COLO668 (cell line): ENCODE measurements around the gene PRSS56.

Experiments
- DNase-seq: peaks from one replicate; lab custom pipeline; 2025; ENCODE audit not compliant: unreplicated experiment; lab: John Stamatoyannopoulos, UW

Gene PRSS56

DNA sequence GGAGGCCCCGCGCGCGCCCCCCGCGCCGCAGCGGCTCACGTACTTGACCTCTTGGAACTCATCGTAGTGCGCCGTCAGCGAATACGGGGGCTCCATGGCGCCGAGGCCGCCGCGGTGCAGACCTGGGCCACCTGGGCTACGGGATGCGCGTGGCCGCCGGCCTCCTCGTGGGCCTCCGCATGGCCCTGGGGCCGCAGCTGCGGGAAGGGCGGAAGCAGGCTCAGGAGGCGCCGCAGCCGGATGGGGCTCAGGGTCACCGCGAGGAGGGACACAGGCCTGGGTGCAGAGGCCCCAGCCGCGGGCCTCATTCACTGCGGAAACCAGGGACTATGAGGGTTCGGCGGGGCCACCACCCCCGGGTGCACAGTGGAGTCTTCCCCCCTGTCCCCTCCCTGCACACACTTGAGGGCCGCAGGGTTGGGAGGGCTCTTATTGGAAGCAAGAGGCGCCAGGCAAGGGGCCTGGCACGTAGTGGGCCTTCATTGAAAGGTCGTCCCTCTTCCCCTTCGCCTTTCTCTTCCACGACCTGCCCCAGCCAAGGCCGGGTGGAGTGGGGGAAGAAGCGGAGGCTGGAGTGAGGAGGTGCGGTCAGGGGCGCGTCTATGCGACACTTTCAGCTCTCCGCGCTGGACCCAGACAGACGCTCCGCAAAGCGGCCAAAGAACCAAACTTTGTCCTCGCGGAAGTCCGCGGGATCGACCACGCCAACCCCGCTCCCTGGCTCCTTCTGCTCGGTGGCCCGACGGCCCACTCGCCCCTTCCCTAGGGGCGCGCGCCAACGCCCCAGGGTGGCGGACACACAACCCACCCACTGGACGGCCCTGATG is 33.4 kb upstream of the PRSS56 start:
- DNase-seq, result peak; percentile 12

GRCh38 chr2:232487385-232488096 is 32.6 kb upstream of the PRSS56 start, which contains the start of gene ECEL1:
Gene ECEL1, minus strand, starts transcription at chr2:232487834. Its CDS starts 1,181 bp downstream, at chr2:232486653.
- DNase-seq, result peak; percentile 65

DNA sequence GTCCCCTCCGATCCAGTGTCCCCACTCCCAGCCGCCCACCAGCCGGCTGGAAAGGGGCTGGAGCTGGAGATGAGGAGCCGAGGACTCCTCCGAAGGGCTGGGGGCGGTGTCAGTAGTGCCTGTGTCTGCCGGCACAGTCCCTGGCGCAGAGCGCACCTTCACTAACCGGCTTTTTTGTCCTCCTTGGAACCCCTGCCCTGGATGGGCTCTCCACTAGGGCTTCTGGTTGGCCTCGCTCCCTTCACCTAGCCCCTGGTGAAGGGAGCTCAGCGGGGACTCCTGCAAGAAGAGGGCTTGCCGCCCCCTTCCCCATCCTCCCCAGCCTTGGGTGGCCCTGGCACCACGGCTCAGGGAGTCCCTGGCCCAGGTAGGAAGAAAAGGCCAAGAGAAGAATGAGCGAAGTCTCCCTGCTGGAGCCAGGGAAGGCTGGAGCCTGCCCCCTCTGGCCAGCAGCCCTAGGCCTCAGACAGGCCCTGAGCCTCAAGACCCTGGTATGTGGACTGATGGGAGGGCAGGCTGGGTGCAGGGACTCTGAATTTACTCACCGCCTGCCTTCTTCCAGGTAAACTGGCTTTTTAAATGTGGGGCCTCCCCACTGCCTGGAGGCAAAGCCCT is 32.0 kb upstream of the PRSS56 start:
- DNase-seq, result no peak

GRCh38 chr2:232488721-232489300 is 31.4 kb upstream of the PRSS56 start:
- no peak for DNase-seq

DNA sequence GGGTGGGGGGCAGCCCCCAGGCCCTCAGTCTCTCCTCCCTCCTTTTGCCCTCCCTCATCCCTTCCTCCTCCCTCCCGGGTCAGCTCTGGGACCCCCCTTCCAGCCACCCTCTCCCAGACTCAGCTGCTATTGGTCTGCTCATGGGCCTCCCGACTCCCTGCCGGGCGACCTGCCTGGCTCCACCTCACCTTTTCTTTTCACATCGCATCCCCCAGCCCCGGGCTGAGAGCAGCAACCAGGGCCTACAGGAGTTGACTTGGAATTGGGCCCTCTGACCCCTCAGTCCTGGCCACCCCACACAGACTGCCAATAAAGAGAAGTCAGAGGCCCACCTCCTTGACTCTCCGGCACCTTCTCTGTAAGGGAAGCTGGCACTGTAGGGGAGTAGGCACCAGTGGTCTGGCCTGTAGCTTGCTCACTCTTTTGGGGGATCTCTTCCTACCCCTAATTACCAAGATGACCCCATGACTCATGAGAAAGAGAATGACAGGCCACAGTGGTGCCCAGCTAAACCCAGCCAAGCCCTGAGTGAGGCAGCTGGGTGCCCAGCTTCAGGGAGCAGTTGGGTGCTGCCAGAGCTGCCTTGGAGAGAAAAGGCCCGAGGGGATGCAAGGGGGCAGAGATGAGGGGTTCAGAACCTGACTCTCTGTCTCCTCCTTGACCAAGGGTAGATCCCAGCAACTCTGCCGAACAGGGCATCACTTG is 30.5 kb upstream of the PRSS56 start:
- no peak for DNase-seq

DNA sequence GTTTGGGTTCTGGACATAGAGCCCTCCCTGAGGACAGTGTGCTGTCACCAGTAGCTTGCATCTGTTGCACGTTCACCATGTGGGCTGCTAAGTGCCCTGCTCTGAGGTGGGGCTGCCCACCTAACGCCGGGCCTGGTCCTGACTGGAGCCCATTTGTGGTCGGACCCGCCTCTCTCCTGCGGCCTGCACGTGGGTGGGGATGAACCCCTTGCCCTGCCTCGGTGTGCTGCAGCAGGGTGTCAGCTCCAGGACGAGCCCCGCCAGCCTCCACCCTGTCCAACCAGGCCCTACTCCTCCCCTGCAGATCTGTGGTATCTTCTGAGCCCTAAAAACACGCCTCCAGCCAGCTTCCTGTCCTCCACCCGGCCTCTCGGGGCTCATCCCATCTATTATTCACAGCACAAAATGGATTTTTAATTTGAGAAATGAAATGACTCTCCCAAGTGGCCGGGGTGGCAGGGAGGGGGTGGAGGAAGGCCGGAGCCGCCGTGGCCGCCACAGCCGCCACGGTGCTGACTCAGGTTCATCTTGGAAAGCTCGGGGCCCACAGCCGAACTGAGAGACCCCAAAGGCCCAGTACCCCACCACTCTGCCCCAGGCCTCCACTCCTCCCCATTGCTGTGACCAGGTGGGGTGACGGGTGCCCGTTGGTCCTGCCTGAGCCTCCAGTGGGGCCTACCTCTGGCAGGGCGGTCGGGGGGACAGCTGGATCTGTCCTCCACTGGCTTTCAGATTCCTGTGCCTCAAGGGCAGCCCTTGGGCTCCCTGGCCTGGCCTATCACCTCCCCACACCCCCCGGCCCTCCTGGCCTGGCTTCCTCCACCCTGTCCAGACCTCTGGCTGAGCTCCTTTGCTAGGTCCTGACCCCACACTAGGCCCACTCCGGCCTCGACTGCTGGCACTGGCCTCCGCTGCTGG is 29.7 kb upstream of the PRSS56 start:
- DNase-seq, result no peak

DNA sequence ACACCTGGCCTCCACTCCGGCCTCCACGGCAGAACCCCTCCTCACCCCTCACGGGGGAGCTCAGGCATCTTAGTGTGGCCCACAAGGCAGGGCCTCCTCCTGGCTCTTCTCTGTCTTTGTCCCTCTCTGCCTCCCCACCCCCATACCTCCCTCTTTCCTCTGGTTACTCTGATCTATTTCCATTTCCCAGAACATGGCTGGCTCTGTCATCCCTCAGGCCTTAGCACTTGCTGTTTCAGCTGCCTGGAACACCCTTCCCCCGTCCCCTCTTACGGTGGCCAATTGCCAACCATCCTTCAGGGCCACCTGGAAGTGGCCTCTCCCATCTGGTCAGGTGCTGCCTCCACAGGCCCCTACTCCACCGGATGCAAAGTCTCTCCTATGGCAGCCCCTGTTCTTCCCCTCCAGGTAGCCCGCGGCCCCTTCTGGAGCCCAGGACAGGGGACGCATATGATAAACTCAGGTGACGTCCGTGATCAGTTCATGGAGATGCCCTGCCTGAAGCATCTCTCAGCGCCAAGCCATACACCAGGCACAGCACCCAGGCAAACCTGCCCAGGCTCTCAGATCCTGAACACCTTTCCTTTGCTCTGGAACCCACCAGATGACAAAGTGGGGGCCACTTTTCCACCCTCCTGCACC is 28.9 kb upstream of the PRSS56 start:
- DNase-seq, result no peak

DNA sequence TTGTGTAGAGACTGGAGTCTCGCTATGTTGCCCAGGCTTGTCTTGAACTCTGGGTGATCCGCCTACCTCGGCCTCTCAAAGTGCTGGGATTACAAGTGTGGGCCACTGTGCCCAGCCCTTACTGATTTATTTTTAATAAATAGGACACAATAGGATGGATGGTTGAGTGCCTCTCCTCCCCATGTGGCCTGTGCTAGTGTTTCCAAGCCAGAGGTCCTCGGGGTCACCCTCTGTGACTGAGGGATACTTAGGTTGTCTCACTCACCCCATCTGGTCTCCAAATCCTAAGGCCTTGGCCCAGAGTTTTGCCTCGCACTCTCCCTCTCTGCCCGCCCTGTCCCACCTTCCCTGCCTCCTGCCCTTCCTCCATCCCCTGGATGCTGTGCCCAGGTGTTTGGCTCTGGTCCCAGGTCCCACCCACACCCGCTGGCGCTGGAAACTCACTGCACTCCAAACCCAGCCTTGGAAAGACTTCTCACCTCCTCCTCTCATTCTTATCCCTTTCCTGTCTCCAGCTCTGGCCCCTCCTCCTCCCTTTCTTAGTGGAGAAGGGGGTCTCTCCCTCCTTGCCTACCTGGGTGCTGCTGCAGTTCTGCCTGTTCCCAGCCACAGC is 27.8 kb upstream of the PRSS56 start:
- no peak for DNase-seq

- DNase-seq, result no peak
These were observed 27.1 kb upstream of the PRSS56 start for GRCh38 chr2:232492963-232493700.

DNA sequence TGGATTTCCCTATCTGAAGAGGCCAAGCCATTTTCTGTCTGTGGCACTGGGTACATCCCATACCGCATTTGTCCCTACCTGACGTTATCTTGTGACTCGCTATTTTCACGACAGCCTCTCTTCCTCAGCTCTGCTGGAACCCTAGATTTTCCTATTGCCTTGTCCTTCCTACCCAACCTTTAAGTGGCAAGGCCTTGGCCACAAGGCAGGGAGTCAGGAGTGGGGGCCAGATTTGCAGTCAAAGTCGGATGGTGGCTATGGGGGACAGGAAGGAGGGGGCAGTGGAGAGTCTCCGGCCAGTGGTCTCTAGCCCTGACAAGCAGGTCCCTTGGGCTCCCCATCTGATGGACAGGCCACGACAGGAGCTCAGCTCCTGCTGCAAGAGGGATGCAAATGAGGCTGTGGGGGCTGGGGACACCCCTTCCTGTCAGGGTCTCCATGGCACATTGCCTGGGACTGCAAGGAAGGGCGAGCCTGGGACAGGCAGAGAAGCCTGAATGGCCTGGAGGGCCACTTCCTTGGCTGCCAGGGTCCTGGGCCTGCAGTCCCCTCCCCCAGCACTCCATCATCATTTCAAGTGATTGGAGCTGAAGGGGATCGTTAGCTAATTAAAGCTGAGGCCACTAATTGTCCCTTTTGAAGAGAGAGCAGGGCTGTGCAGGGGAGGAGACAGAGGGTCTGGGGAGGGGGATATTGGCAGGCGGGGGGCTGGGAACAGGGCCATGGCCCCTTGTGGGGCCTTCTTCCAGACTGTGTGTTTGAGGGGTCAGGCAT is 26.3 kb upstream of the PRSS56 start:
- no peak for DNase-seq

GRCh38 chr2:232494542-232494941 is 25.6 kb upstream of the PRSS56 start:
- no peak for DNase-seq

DNA sequence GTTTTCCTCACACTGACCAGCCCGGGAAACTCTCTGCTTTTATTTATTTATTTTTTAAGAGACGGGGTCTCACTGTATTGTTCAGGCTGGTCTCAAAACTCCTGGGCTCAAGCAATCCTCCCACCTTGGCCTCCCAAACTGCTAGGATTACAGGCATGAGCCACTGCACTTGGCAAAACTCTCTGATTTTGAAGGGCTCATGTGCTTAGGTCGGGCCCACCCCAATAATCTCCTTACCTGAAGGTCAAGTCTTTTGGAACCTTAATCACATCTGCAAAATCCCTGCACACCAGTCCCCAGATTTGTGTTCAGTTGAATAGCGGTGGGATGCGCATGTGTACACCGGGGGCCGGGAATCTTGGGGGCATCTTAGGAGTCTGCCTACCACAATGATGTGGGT is 24.9 kb upstream of the PRSS56 start:
- no peak for DNase-seq

DNA sequence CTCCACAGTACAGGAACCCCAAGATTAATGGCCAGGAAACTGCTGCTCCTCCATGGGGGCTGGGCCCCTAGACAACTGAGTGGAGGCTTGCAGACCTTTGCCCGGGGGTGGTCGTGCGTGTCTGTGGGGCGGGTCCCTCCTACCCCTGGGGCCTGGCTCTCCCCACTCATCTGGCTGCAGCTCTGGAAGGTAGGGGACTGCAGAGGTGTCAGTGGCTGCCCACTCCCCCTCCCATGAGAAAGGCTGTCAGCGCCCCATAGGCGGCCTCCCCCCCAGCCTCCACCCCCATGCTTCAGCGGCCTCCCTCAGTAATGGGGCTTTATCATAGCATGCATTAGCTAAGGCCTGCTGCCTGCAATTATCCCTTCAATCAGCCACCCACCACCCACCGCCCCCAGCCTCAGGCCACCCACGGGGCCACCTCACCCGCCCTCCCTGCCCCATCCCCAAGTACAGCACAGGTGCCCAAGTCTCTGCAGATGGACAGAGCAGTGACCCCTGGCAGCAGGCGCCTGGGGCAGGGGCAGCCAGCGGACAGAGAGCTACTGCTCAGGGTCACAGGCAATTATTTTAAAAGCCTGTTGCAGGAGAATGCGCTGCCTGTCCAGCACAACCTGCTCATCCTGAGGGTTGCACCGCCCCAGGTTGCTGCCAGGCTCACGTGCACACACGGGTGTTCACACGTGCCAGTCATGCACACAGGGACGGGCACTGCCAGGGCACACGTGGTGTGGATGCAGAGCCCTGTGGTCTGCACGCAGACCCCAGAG is 23.5 kb upstream of the PRSS56 start:
- DNase-seq, result no peak

DNA sequence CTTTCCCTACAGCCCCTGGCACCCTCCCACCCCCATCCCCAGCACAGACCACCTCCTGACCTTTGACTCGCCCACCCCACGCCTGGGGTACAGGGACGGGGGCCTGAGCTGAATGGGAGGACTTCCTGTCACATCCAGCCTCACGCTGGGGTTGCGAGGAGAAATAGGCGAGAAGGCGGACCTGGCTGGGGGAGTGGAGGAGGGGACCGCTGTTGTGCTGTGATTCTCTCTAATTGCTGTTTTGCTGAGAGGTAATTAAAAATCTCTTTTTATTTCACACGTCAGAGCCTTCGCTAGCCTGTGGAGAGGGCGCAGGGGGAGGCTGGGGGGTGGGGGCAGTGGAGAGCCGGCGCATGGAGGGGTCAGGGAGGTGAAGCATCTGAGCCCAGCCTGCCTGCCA is 22.8 kb upstream of the PRSS56 start:
- DNase-seq, result no peak

DNA sequence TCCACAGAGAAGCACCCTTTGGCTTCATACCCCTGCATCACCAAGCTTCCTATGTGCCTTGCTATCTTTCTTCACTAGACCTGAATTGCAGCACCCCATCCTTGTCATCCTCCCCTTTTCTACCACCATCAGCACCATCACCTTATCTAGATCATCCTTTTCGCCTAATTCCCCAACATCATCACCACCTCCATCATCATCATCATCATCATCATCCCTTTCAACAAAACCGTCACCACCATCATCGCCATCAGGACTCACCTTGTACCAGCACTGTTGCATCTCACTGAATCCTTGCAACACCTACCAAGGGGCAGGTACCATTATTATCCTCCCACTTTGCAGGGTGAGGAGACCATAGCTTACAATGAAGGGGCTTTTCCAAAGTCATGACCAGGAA is 21.7 kb upstream of the PRSS56 start:
- no peak for DNase-seq

DNA sequence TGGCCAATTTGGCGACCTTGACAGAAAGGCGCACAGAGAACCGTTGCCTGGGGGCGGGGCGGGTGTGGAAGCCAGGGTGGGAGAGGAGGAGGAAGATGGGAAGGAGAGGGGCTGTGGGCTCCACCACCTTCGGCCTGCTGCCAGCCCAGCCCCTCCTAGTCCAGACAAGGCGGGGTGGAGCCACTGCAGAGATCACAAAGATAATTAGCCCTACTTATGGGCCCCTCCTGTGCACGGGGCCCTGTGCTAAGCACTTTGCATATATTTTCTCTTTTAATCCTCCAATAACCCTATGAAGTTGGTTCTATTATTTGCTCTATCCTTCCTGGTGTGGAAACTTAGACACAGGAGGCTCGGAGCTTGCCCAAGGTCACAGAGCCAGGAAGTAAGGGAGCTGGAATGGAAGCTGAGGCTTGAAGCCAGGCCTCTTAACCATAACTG is 18.8 kb upstream of the PRSS56 start:
- DNase-seq, result no peak
